Astrocyte of the cerebellum (primary cell): ENCODE measurements around the gene INSIG1.

ENCODE experiments used
- DNase-seq: peaks from one replicate; pipeline ENCODE4 v3.0.0-alpha.2; 2011; ENCODE audit warnings: low read depth
- H3K4me3 ChIP-seq: 2 replicates; pipeline ENCODE4 v1.5.1; 2011; ENCODE audit warnings: mild to moderate bottlenecking, low read depth, low read length, moderate library complexity
- in situ Hi-C: cut with HindIII; loops from 2 replicates; pipeline ENCODE4 v1.10.0; 2017; ENCODE audit warnings: low sequenced_read_pairs
- TF ChIP-seq, protein P1 (sequence below): IDR thresholded peaks from 2 replicates; pipeline ENCODE4 v1.5.1; 2012; ENCODE audit warnings: low read length, low read depth, moderate library complexity, mild to moderate bottlenecking; ENCODE audit errors: missing control alignments

Gene INSIG1

DNA sequence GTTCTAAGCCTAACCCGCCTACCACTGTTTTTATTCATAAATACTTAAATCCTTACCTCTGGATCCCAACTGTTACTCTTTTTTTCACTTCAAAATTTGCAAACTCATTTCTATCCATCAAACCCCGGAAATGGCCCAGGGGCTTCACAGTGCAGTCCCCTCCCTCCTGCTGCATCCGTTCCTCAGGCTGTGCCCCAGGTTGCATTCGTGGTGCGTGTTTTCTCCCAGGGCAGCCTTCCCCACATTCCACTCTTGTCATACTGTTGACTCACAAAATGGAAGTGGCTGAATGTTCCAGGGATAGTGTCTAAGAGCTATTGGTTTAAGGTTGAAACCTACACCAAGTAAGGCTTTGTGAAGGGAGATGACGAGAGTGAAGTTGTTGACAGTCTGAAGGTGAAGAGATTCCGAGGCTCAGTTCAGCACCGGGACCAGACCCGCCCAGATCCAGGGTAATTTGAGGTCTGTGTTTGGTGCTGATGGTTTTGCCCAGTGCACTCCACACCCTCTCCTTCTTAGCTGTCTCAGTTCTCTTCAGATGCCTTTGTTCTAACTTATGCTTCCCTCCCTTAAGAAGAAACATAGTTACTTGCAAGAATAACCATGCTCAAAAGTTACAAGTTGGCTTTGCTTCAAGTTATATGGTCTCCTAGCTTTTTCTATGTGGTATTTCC lies 7.7 kb downstream of the INSIG1 start:
- TF ChIP-seq, protein P1, sequence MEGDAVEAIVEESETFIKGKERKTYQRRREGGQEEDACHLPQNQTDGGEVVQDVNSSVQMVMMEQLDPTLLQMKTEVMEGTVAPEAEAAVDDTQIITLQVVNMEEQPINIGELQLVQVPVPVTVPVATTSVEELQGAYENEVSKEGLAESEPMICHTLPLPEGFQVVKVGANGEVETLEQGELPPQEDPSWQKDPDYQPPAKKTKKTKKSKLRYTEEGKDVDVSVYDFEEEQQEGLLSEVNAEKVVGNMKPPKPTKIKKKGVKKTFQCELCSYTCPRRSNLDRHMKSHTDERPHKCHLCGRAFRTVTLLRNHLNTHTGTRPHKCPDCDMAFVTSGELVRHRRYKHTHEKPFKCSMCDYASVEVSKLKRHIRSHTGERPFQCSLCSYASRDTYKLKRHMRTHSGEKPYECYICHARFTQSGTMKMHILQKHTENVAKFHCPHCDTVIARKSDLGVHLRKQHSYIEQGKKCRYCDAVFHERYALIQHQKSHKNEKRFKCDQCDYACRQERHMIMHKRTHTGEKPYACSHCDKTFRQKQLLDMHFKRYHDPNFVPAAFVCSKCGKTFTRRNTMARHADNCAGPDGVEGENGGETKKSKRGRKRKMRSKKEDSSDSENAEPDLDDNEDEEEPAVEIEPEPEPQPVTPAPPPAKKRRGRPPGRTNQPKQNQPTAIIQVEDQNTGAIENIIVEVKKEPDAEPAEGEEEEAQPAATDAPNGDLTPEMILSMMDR = no peak
- in situ Hi-C loops = no loop called here
- no peak overlapping the region for H3K4me3 ChIP-seq
- no peak for DNase-seq

DNA sequence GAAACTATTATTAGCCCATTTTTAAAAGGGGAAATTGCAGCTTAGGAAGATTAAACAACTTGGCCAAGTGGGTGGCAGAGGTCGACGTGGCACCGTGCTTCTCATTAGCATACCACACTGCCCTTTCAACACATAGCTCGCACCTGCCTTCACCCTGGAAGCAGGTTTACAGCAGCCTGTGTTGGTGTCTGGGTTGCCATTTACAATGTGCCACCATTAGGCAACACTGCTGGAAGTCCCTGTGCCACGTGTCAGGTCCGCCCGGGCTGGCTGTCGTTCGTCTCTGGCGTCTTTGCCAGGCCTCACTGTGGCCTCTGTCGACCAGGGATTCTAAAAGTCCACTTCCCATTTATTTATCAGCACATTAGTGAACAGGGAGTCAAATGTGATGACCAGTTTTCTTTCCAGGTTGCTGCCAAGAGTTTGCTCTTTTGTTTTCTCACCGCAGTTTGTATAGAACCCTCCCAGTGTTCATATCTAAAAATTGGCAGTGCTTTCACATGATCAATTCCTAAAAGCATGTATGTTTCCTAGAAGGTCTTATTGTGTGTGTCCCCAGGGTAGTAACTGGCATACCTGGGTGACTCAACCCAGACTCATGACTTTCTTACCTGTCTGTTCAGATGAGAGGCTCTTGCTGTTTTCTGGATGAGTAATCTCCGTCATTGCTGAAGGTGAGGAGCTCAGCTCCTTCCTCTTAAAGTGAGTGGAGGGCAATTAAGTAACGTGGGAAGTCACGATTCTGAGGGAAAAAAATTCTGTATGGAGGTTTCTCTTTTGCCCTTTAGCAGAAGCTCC lies 9.2 kb downstream of the INSIG1 start:
- H3K4me3 ChIP-seq = no peak overlapping the region
- TF ChIP-seq, protein P1 = no peak
- in situ Hi-C loops = no loop called here
- no peak for DNase-seq

GRCh38 chr7:155308330-155309020 lies 10.8 kb downstream of the INSIG1 start:
- no peak for DNase-seq
- TF ChIP-seq, protein P1 = no peak
- H3K4me3 ChIP-seq = no peak overlapping the region
- in situ Hi-C loops = no loop called here

- TF ChIP-seq, protein P1 = no peak
- no peak overlapping the region for H3K4me3 ChIP-seq
- DNase-seq = no peak
- in situ Hi-C loops = no loop called here
Observed at GRCh38 chr7:155309021-155309338, 11.3 kb downstream of the INSIG1 start.

DNA sequence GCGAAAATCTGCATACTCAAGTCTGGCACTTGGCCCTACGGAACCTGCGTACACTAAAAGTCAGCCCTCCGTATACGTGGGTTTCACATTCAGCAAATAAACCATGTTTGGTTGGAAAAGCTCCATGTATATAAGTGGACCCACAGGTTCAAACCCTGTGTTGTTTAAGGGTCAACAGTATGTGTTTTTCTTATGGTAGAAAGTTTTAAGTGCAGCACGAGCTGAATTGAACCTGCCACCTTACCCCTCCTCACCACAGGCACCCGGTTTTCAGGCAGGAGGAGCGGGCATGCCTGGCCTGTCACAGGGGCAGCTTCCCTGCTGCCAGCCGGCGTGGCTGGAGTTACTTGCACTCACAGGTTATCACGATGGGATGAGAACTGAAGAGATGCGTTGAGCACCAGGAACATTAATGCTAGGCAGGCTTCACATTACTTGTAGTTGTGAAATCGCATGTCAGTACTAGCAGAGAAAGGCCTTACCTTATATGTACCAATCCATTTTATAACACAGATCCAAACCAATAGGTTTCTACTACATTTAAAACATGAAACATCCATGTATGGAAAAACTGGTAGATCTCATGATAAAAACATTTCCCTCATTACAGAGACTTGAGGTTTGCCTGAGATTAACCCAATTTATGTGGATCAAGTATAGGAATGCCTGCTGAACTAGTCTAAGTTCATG lies 12.9 kb downstream of the INSIG1 start:
- DNase-seq = no peak
- in situ Hi-C loops = no loop called here
- TF ChIP-seq, protein P1 = no peak
- H3K4me3 ChIP-seq = no peak overlapping the region

- TF ChIP-seq, protein P1 = no peak
- DNase-seq = no peak
- no peak overlapping the region for H3K4me3 ChIP-seq
- in situ Hi-C loops = no loop called here
Observed at GRCh38 chr7:155311826-155312537, 14.3 kb downstream of the INSIG1 start.
